K562 (cell line): ENCODE data around the gene FOSL1. TPM values are rescaled to one million over a fixed set of nuclear protein-coding genes. Genes with fewer than 3 reads are reported as not detected.

Experiments
- BRD9 ChIP-seq: fragments of 450-650 bp; IDR thresholded peaks from 2 replicates; pipeline ENCODE4 v1.6.1; 2018; ENCODE audit warnings: low read depth; ENCODE audit not compliant: partially characterized antibody
- CC2D1A ChIP-seq: fragments of 450-650 bp; IDR thresholded peaks from 2 replicates; pipeline ENCODE4 v1.6.1; 2017; ENCODE audit warnings: mild to moderate bottlenecking
- CCNT2 ChIP-seq: IDR thresholded peaks from 2 replicates; pipeline ENCODE4 v1.6.1; 2011; ENCODE audit warnings: borderline replicate concordance, low read depth, mild to moderate bottlenecking, moderate library complexity, mixed read lengths, low read length; ENCODE audit not compliant: insufficient read length; ENCODE audit errors: extremely low read depth
- ELF1 ChIP-seq: fragments of 200-800 bp; sonication (Bioruptor generic); IDR thresholded peaks from 2 replicates; pipeline ENCODE4 v1.6.1; 2016; ENCODE audit warnings: missing genetic modification characterization, missing compliant biosample characterization
- FOXM1 ChIP-seq, 2 experiments: fragments of 450-650 bp in 1 of 2; sonication (generic) in 1 of 2; formaldehyde crosslinking in 1 of 2; IDR thresholded peaks; 2 replicates each; pipeline versions ENCODE4 v1.6.1 to v1.9.0; 2017 to 2022; ENCODE audit warnings: low read depth in 2 of 2, mild to moderate bottlenecking in 2 of 2, missing genetic modification reagents in 1 of 2, moderate library complexity in 1 of 2
- HIVEP1 ChIP-seq: fragments of 250-450 bp; sonication (Bioruptor Pico); IDR thresholded peaks from 2 replicates; pipeline ENCODE4 v1.4.0; 2020; ENCODE audit warnings: mild to moderate bottlenecking
- HMG20A ChIP-seq: fragments of 450-650 bp; formaldehyde crosslinking; conservative IDR thresholded peaks from 2 replicates; pipeline ENCODE4 v1.4.0; 2020; ENCODE audit warnings: mild to moderate bottlenecking, mixed read lengths
- IRF2 ChIP-seq: sonication (generic); formaldehyde crosslinking; IDR thresholded peaks from 2 replicates; pipeline ENCODE4 v1.8.1; 2022; ENCODE audit warnings: mild to moderate bottlenecking, missing genetic modification reagents
- MYNN ChIP-seq, 2 experiments: sonication (generic); formaldehyde crosslinking in 1 of 2; IDR thresholded peaks; 2 replicates each; pipeline versions ENCODE4 v1.5.0 to v1.6.1; 2016 to 2020; ENCODE audit warnings: antibody characterized with exemption in 1 of 2, missing genetic modification reagents in 1 of 2
- NELFE ChIP-seq: IDR thresholded peaks from 2 replicates; pipeline ENCODE4 v1.6.1; 2011; ENCODE audit warnings: mild to moderate bottlenecking; ENCODE audit not compliant: insufficient read depth, insufficient read length
- NONO ChIP-seq, 2 experiments: fragments of 200-400 bp in 1 of 2; fragments of 450-650 bp in 1 of 2; formaldehyde crosslinking in 1 of 2; IDR thresholded peaks; 2 replicates each; pipeline ENCODE4 v1.6.1; 2017; ENCODE audit warnings: low read depth in 2 of 2, mild to moderate bottlenecking in 2 of 2, moderate library complexity in 2 of 2, low read length in 1 of 2
- RBM14 ChIP-seq: fragments of 200-400 bp; formaldehyde crosslinking; IDR thresholded peaks from 2 replicates; pipeline ENCODE4 v1.6.1; 2018; ENCODE audit warnings: low read depth, mild to moderate bottlenecking, low read length, moderate library complexity, borderline replicate concordance; ENCODE audit not compliant: insufficient read depth
- SIN3B ChIP-seq: fragments of 450-650 bp; IDR thresholded peaks from 2 replicates; pipeline ENCODE4 v1.6.1; 2017; ENCODE audit warnings: low read depth, mild to moderate bottlenecking, moderate library complexity
- STAT5A ChIP-seq: IDR thresholded peaks from 2 replicates; pipeline ENCODE4 v1.6.1; 2012; ENCODE audit warnings: low read length, inconsistent platforms, borderline replicate concordance
- ZNF57 ChIP-seq: fragments of 450-650 bp; formaldehyde crosslinking; IDR thresholded peaks from 2 replicates; pipeline ENCODE4 v1.4.0; 2020; ENCODE audit warnings: mild to moderate bottlenecking, moderate library complexity
- polyA plus RNA-seq, 8 experiments: library from polyadenylated mRNA; depleted of rRNA in 4 of 8; stranded (reverse) in 5 of 8; unstranded in 3 of 8; fragments of >200 nt; fragmentation: Nextera tagmentation in 2 of 8; fragmentation: Illumina TruSeq in 1 of 8; extraction: Ambion mirVana in 2 of 8; extraction: Trizol in 1 of 8; gene quantifications; 2 replicates each; pipeline versions ENCODE4 v1.2.1 to v1.2.3, GENCODE V29; 2011 to 2014; ENCODE audit warnings: inconsistent platforms in 1 of 8, missing spikeins in 1 of 8
- total RNA-seq, 7 experiments: library from RNA; depleted of rRNA in 6 of 7; stranded (reverse); fragments of >200 nt in 6 of 7; fragmentation: Illumina TruSeq in 2 of 7; extraction: Trizol in 2 of 7; gene quantifications; 2 replicates each; pipeline versions ENCODE4 v1.2.1 to v1.2.3, GENCODE V29; 2011 to 2021; ENCODE audit warnings: low replicate concordance in 1 of 7
- TF ChIP-seq, protein P1 (sequence below): fragments of 450-650 bp; formaldehyde crosslinking; IDR thresholded peaks from 2 replicates; pipeline ENCODE4 v1.4.0; 2020; ENCODE audit warnings: mild to moderate bottlenecking, moderate library complexity
- TF ChIP-seq, protein P2 (sequence below): sonication (generic); formaldehyde crosslinking; IDR thresholded peaks from 2 replicates; pipeline ENCODE4 v1.8.0; 2022; ENCODE audit warnings: mild to moderate bottlenecking, missing genetic modification reagents
- TF ChIP-seq, protein P3 (sequence below), 2 experiments: fragments of 450-650 bp in 1 of 2; sonication (generic) in 1 of 2; formaldehyde crosslinking; conservative IDR thresholded peaks; 2 replicates each; pipeline versions ENCODE4 v1.4.0 to v1.8.1; 2020 to 2022; ENCODE audit warnings: mild to moderate bottlenecking in 1 of 2, missing genetic modification reagents in 1 of 2
- TF ChIP-seq, protein P4 (sequence below): IDR thresholded peaks from 3 replicates; pipeline ENCODE4 v1.6.1; 2011; ENCODE audit warnings: borderline replicate concordance, mild to moderate bottlenecking; ENCODE audit not compliant: insufficient read length, insufficient read depth
- TF ChIP-seq, protein P5 (sequence below): fragments of 200-400 bp; formaldehyde crosslinking; IDR thresholded peaks from 2 replicates; pipeline ENCODE4 v1.6.1; 2017; ENCODE audit warnings: mild to moderate bottlenecking, low read depth, low read length, moderate library complexity

FOSL1 gene
- total and polyA plus RNA-seq, 9 of the 15 experiments (the other 6 are each of a cell fraction or from before 2014, with no cell fraction given), result 3.5 to 39.6 (median 10.0) TPM

DNA sequence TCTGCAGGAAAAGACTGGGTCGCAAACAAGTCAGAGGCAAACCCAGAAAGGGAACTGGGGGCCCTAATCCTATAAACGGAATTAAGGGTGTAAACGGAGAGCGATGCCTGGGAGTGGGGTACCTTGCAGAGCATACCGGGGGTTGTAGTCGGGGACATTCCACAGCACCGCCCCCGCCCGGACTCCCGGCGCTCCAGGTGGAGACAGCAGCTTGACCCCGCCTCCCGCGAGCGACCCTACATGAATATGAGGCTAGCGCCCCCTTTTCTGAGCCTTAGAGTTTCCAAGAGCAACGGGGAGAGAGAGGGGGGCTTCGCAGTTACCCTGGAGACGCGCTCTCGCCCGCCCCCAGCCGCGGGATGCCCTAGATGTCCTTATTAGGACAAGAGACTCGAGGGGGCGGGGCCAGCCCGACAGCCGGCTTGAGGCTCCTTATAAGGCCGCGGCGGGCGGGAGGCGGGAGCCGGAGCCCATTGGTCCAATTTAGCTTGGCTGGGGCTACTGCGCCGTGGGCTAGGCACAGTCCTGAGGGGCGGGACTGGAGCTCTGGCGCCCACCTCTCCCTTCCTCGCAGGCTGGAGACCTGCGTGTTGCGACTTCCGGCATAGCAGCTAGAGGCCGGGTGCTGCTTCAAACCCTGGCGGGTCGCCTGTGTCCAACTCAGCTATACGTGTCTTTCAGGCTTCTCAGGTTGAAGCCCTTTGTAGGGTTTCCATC, 40.9 kb downstream of the FOSL1 start (continued):
- TF ChIP-seq NONO (IDR thresholded peaks at IDR 0.05; ENCODE audit: low read depth in 2 of 2, low read length in 1 of 2), result peak; percentile 10 to 45; a peak in 1 of 4 replicates
- TF ChIP-seq, protein P1, sequence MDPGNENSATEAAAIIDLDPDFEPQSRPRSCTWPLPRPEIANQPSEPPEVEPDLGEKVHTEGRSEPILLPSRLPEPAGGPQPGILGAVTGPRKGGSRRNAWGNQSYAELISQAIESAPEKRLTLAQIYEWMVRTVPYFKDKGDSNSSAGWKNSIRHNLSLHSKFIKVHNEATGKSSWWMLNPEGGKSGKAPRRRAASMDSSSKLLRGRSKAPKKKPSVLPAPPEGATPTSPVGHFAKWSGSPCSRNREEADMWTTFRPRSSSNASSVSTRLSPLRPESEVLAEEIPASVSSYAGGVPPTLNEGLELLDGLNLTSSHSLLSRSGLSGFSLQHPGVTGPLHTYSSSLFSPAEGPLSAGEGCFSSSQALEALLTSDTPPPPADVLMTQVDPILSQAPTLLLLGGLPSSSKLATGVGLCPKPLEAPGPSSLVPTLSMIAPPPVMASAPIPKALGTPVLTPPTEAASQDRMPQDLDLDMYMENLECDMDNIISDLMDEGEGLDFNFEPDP (CRISPR knock-in tag), result no peak
- TF ChIP-seq HMG20A (CRISPR knock-in tag), result no peak
- no peak; the same call in 1 of the 2 replicates for TF ChIP-seq STAT5A
- no peak for TF ChIP-seq ZNF57
- TF ChIP-seq MYNN (IDR thresholded peaks at IDR 0.05), result peak; percentile 44; the same call in 1 of the 2 replicates
- no peak for TF ChIP-seq MYNN (CRISPR knock-in tag; IDR thresholded peaks at IDR 0.05)
- TF ChIP-seq HIVEP1, result no peak
- TF ChIP-seq ELF1 (tag), result peak; percentile 80
- no peak for TF ChIP-seq SIN3B
- TF ChIP-seq, protein P2, sequence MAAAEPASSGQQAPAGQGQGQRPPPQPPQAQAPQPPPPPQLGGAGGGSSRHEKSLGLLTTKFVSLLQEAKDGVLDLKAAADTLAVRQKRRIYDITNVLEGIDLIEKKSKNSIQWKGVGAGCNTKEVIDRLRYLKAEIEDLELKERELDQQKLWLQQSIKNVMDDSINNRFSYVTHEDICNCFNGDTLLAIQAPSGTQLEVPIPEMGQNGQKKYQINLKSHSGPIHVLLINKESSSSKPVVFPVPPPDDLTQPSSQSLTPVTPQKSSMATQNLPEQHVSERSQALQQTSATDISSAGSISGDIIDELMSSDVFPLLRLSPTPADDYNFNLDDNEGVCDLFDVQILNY (CRISPR knock-in tag), result no peak
- TF ChIP-seq, protein P3, sequence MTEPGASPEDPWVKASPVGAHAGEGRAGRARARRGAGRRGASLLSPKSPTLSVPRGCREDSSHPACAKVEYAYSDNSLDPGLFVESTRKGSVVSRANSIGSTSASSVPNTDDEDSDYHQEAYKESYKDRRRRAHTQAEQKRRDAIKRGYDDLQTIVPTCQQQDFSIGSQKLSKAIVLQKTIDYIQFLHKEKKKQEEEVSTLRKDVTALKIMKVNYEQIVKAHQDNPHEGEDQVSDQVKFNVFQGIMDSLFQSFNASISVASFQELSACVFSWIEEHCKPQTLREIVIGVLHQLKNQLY (CRISPR knock-in tag; conservative IDR thresholded peaks at IDR 0.05), result no peak
- TF ChIP-seq CC2D1A, result no peak
- no peak for TF ChIP-seq BRD9
- peak; percentile 77 for TF ChIP-seq CCNT2
- TF ChIP-seq RBM14, result no peak
- TF ChIP-seq, protein P4, sequence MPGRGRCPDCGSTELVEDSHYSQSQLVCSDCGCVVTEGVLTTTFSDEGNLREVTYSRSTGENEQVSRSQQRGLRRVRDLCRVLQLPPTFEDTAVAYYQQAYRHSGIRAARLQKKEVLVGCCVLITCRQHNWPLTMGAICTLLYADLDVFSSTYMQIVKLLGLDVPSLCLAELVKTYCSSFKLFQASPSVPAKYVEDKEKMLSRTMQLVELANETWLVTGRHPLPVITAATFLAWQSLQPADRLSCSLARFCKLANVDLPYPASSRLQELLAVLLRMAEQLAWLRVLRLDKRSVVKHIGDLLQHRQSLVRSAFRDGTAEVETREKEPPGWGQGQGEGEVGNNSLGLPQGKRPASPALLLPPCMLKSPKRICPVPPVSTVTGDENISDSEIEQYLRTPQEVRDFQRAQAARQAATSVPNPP, result no peak
- no peak for TF ChIP-seq NELFE
- TF ChIP-seq FOXM1 (IDR thresholded peaks at IDR 0.05; ENCODE audit: low read depth), result no peak
- no peak for TF ChIP-seq FOXM1 (CRISPR knock-in tag; IDR thresholded peaks at IDR 0.05; ENCODE audit: low read depth)
- TF ChIP-seq IRF2 (CRISPR knock-in tag), result no peak
- TF ChIP-seq, protein P5, sequence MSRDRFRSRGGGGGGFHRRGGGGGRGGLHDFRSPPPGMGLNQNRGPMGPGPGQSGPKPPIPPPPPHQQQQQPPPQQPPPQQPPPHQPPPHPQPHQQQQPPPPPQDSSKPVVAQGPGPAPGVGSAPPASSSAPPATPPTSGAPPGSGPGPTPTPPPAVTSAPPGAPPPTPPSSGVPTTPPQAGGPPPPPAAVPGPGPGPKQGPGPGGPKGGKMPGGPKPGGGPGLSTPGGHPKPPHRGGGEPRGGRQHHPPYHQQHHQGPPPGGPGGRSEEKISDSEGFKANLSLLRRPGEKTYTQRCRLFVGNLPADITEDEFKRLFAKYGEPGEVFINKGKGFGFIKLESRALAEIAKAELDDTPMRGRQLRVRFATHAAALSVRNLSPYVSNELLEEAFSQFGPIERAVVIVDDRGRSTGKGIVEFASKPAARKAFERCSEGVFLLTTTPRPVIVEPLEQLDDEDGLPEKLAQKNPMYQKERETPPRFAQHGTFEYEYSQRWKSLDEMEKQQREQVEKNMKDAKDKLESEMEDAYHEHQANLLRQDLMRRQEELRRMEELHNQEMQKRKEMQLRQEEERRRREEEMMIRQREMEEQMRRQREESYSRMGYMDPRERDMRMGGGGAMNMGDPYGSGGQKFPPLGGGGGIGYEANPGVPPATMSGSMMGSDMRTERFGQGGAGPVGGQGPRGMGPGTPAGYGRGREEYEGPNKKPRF, result no peak
